ENCODE results near the gene CFAP46. TPM values are rescaled to one million over a fixed set of nuclear protein-coding genes. Genes with fewer than 3 reads are reported as not detected.

Gene CFAP46
- total and polyA plus RNA-seq, 9 of the 15 experiments (the other 6 are each of a cell fraction or from before 2014, with no cell fraction given): not detected

- TF ChIP-seq, protein P1, sequence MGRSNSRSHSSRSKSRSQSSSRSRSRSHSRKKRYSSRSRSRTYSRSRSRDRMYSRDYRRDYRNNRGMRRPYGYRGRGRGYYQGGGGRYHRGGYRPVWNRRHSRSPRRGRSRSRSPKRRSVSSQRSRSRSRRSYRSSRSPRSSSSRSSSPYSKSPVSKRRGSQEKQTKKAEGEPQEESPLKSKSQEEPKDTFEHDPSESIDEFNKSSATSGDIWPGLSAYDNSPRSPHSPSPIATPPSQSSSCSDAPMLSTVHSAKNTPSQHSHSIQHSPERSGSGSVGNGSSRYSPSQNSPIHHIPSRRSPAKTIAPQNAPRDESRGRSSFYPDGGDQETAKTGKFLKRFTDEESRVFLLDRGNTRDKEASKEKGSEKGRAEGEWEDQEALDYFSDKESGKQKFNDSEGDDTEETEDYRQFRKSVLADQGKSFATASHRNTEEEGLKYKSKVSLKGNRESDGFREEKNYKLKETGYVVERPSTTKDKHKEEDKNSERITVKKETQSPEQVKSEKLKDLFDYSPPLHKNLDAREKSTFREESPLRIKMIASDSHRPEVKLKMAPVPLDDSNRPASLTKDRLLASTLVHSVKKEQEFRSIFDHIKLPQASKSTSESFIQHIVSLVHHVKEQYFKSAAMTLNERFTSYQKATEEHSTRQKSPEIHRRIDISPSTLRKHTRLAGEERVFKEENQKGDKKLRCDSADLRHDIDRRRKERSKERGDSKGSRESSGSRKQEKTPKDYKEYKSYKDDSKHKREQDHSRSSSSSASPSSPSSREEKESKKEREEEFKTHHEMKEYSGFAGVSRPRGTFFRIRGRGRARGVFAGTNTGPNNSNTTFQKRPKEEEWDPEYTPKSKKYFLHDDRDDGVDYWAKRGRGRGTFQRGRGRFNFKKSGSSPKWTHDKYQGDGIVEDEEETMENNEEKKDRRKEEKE (IDR thresholded peaks at IDR 0.05; ENCODE audit: borderline replicate concordance in 1 of 2, control insufficient read depth in 1 of 2, low read depth in 2 of 2, low read length in 1 of 2): no peak
- TF ChIP-seq ZBED1 (IDR thresholded peaks at IDR 0.05) (no peak), CREB3L1 (IDR thresholded peaks at IDR 0.05; ENCODE audit: borderline replicate concordance, low read depth) (no peak), E4F1 (CRISPR knock-in tag; IDR thresholded peaks at IDR 0.05; ENCODE audit: borderline replicate concordance) (no peak), SRSF1 (IDR thresholded peaks at IDR 0.05; ENCODE audit: low read depth, low read length) (no peak), KLF16 (IDR thresholded peaks at IDR 0.05) (no peak), MAFK (IDR thresholded peaks at IDR 0.05; ENCODE audit: low read length) (no peak)
Observed at GRCh38 chr10:132918617-132919373, 23.6 kb downstream of the CFAP46 start (continued).
